ENCODE data around the gene SLC25A15. TPM values are rescaled to one million over a fixed set of nuclear protein-coding genes. Genes with fewer than 3 reads are reported as not detected.
"Not testable (repeated sequence)": the region's sequence is repeated elsewhere in the genome, so short reads cannot be mapped to it uniquely, and the experiment has no call there.

SLC25A15 gene
- total RNA-seq, 1 donor from 2014 or later = 5.2 TPM

GRCh38 chr13:40813667-40814454 lies 24.4 kb downstream of the SLC25A15 start:
- DNase-seq (ENCODE audit: low spot score) = no peak

- no peak for DNase-seq (ENCODE audit: low spot score)
Measured at GRCh38 chr13:40814803-40815202, 25.4 kb downstream of the SLC25A15 start.

- DNase-seq (ENCODE audit: low spot score) = no peak
Measured at GRCh38 chr13:40818926-40819325, 29.5 kb downstream of the SLC25A15 start.

GRCh38 chr13:40819797-40820315 lies 30.4 kb downstream of the SLC25A15 start:
- DNase-seq (ENCODE audit: low spot score) = no peak

- not testable (repeated sequence) for DNase-seq (ENCODE audit: low spot score)
Measured at GRCh38 chr13:40839725-40840124, 50.3 kb downstream of the SLC25A15 start.

- not testable (repeated sequence) for DNase-seq (ENCODE audit: low spot score)
Measured at GRCh38 chr13:40840955-40841354, 51.5 kb downstream of the SLC25A15 start.

Other genes starting within 250 kb of the SLC25A15 start
- 31.4 TPM for gene FOXO1, start 123.0 kb upstream of the SLC25A15 start, total RNA-seq
- gene MRPS31, start 18.4 kb upstream of the SLC25A15 start, total RNA-seq = 25.5 TPM
- gene ELF1, start 229.7 kb downstream of the SLC25A15 start, total RNA-seq = 124 TPM

Data from ureter (tissue), 1 donor.